ENCODE results near the gene SBDS. TPM values are rescaled to one million over a fixed set of nuclear protein-coding genes. Genes with fewer than 3 reads are reported as not detected.

SBDS gene
- total RNA-seq, 5 donors from 2014 or later (not counting 1 experiment from before 2014, with no cell fraction given), result 59.9 to 297 (median 62.8) TPM

GRCh38 chr7:66952343-66953043, 42.9 kb downstream of the SBDS start:
- Mint-ChIP-seq H3K27ac (no peak overlapping the region), H3K9me3 (no peaks in the 10 kb centered on the region), H3K4me1 (no peaks in the 10 kb centered on the region), H3K36me3 (peaks cover 63% of the 10 kb centered on the region), H3K4me3 (no peak overlapping the region), H3K27me3 (no peaks in the 10 kb centered on the region)
- no peaks in the 10 kb centered on the region for H3K4me1 ChIP-seq (ENCODE audit: control insufficient read depth in 1 of 2, extremely low read depth in 1 of 2, insufficient read depth in 2 of 2, low read length in 2 of 2)
- no peak overlapping the region for H3K27ac ChIP-seq (ENCODE audit: low read length)
- ChIA-PET POLR2A (no interaction called here), CTCF (interaction anchor here in 1 of 2 donors (0.6 kb wide), 1 partner anchor 539 kb away, joined by 4 read pairs; no protein-coding TSS in a partner anchor)
- DNase-seq, result no peak
- ATAC-seq (replicated peaks in 1 of 4), result no peak
- H3K9me3 ChIP-seq, result no peaks in the 10 kb centered on the region
- H3K36me3 ChIP-seq (ENCODE audit: control insufficient read depth in 2 of 2, extremely low read depth in 1 of 2, insufficient read depth in 1 of 2, low read length in 1 of 2), result peaks cover 13 to 91% of the 10 kb centered on the region in 2 donors
- H3K27me3 ChIP-seq (replicated peaks in 1 of 2; ENCODE audit: control insufficient read depth in 2 of 2, extremely low read depth in 1 of 2, insufficient read depth in 2 of 2, low read length in 1 of 2), result no peaks in the 10 kb centered on the region
- H3K4me3 ChIP-seq (ENCODE audit: control insufficient read depth in 1 of 2, extremely low read depth in 1 of 2, low read length in 1 of 2), result no peak overlapping the region
- 96% methylated on average over 8 of the region's 11 CpGs for WGBS (ENCODE audit: insufficient coverage)

GRCh38 chr7:66950763-66951162, 44.6 kb downstream of the SBDS start:
- CTCF ChIA-PET, result interaction anchor here in 1 of 2 donors (0.9 kb wide), 1 partner anchor 19 kb away, joined by 3 read pairs; no protein-coding TSS in a partner anchor
- no peak overlapping the region for H3K27ac Mint-ChIP-seq

GRCh38 chr7:66950311-66950710, 45.1 kb downstream of the SBDS start:
- peaks cover 47% of the 10 kb centered on the region for H3K36me3 Mint-ChIP-seq

More at GRCh38 chr7:66950763-66951162, 44.6 kb downstream of the SBDS start:
- Histone ChIP-seq H3K36me3 (ENCODE audit: control insufficient read depth in 2 of 2, extremely low read depth in 1 of 2, insufficient read depth in 1 of 2, low read length in 1 of 2) (peaks cover 14 to 86% of the 10 kb centered on the region in 2 donors), H3K27me3 (replicated peaks in 1 of 2; ENCODE audit: control insufficient read depth in 2 of 2, extremely low read depth in 1 of 2, insufficient read depth in 2 of 2, low read length in 1 of 2) (no peaks in the 10 kb centered on the region), H3K27ac (ENCODE audit: low read length) (no peak overlapping the region), H3K4me1 (ENCODE audit: control insufficient read depth in 1 of 2, extremely low read depth in 1 of 2, insufficient read depth in 2 of 2, low read length in 2 of 2) (no peaks in the 10 kb centered on the region), H3K9me3 (no peaks in the 10 kb centered on the region), H3K4me3 (ENCODE audit: control insufficient read depth in 1 of 2, extremely low read depth in 1 of 2, low read length in 1 of 2) (no peak overlapping the region)
- Mint-ChIP-seq H3K36me3 (peaks cover 49% of the 10 kb centered on the region), H3K4me1 (no peaks in the 10 kb centered on the region), H3K9me3 (no peaks in the 10 kb centered on the region), H3K4me3 (no peak overlapping the region), H3K27me3 (no peaks in the 10 kb centered on the region)
- POLR2A ChIA-PET, result interaction anchor here (0.6 to 0.7 kb wide), 2 partner anchors 8 to 18 kb away, joined by 3 read pairs; no protein-coding TSS in a partner anchor
- DNase-seq (no peak), ATAC-seq (replicated peaks in 1 of 4) (no peak)
- 96% methylated on average over 3 of the region's 8 CpGs for WGBS (ENCODE audit: insufficient coverage)

GRCh38 chr7:66948480-66949109, 46.8 kb downstream of the SBDS start:
- 96% methylated on average over 9 of the region's 19 CpGs for WGBS (ENCODE audit: insufficient coverage)
- H3K36me3 ChIP-seq (ENCODE audit: control insufficient read depth in 2 of 2, extremely low read depth in 1 of 2, insufficient read depth in 1 of 2, low read length in 1 of 2), result peaks cover 21 to 84% of the 10 kb centered on the region in 2 donors
- no peak overlapping the region for H3K27ac Mint-ChIP-seq
- ChIA-PET CTCF (no interaction called here), POLR2A (interaction anchor here in 1 of 2 donors (0.6 kb wide), 1 partner anchor 1209 kb away, joined by 4 read pairs; no protein-coding TSS in a partner anchor)
- H3K4me1 Mint-ChIP-seq, result no peaks in the 10 kb centered on the region
- H3K27ac ChIP-seq (ENCODE audit: low read length), result no peak overlapping the region
- no peak for ATAC-seq (replicated peaks in 1 of 4)
- DNase-seq, result no peak
- no peaks in the 10 kb centered on the region for H3K27me3 Mint-ChIP-seq
- H3K9me3 ChIP-seq, result no peaks in the 10 kb centered on the region
- no peaks in the 10 kb centered on the region for H3K27me3 ChIP-seq (replicated peaks in 1 of 2; ENCODE audit: control insufficient read depth in 2 of 2, extremely low read depth in 1 of 2, insufficient read depth in 2 of 2, low read length in 1 of 2)
- H3K9me3 Mint-ChIP-seq, result no peaks in the 10 kb centered on the region
- no peak overlapping the region for H3K4me3 ChIP-seq (ENCODE audit: control insufficient read depth in 1 of 2, extremely low read depth in 1 of 2, low read length in 1 of 2)
- H3K4me1 ChIP-seq (ENCODE audit: control insufficient read depth in 1 of 2, extremely low read depth in 1 of 2, insufficient read depth in 2 of 2, low read length in 2 of 2), result no peaks in the 10 kb centered on the region
- H3K4me3 Mint-ChIP-seq, result no peak overlapping the region
- H3K36me3 Mint-ChIP-seq, result peaks cover 51% of the 10 kb centered on the region

More at GRCh38 chr7:66950311-66950710, 45.1 kb downstream of the SBDS start:
- Histone ChIP-seq H3K27me3 (replicated peaks in 1 of 2; ENCODE audit: control insufficient read depth in 2 of 2, extremely low read depth in 1 of 2, insufficient read depth in 2 of 2, low read length in 1 of 2) (no peaks in the 10 kb centered on the region), H3K27ac (ENCODE audit: low read length) (no peak overlapping the region), H3K4me1 (ENCODE audit: control insufficient read depth in 1 of 2, extremely low read depth in 1 of 2, insufficient read depth in 2 of 2, low read length in 2 of 2) (no peaks in the 10 kb centered on the region), H3K4me3 (ENCODE audit: control insufficient read depth in 1 of 2, extremely low read depth in 1 of 2, low read length in 1 of 2) (no peak overlapping the region), H3K36me3 (ENCODE audit: control insufficient read depth in 2 of 2, extremely low read depth in 1 of 2, insufficient read depth in 1 of 2, low read length in 1 of 2) (peaks cover 17 to 84% of the 10 kb centered on the region in 2 donors), H3K9me3 (no peaks in the 10 kb centered on the region)
- no peaks in the 10 kb centered on the region for H3K27me3 Mint-ChIP-seq
- no CpG with 5 or more reads among the region's 3 CpGs for WGBS (ENCODE audit: insufficient coverage)
- ATAC-seq (replicated peaks in 1 of 4) (no peak), DNase-seq (no peak)
- CTCF ChIA-PET, result interaction anchor here in 1 of 2 donors (0.9 kb wide), 1 partner anchor 19 kb away, joined by 3 read pairs; no protein-coding TSS in a partner anchor
- POLR2A ChIA-PET, result interaction anchor here in 1 of 2 donors (0.7 kb wide), 1 partner anchor 8 kb away, joined by 3 read pairs; no protein-coding TSS in a partner anchor
- H3K4me1 Mint-ChIP-seq, result no peaks in the 10 kb centered on the region
- H3K27ac Mint-ChIP-seq, result no peak overlapping the region
- H3K9me3 Mint-ChIP-seq, result no peaks in the 10 kb centered on the region
- no peak overlapping the region for H3K4me3 Mint-ChIP-seq

- no peak overlapping the region for H3K4me3 ChIP-seq (ENCODE audit: control insufficient read depth in 1 of 2, extremely low read depth in 1 of 2, low read length in 1 of 2)
- H3K36me3 ChIP-seq (ENCODE audit: control insufficient read depth in 2 of 2, extremely low read depth in 1 of 2, insufficient read depth in 1 of 2, low read length in 1 of 2), result peaks cover 16 to 81% of the 10 kb centered on the region in 2 donors
- no CpG with 5 or more reads among the region's 2 CpGs for WGBS (ENCODE audit: insufficient coverage)
- ATAC-seq (replicated peaks in 1 of 4), result no peak
- Mint-ChIP-seq H3K4me3 (no peak overlapping the region), H3K27ac (no peak overlapping the region), H3K9me3 (no peaks in the 10 kb centered on the region), H3K27me3 (no peaks in the 10 kb centered on the region), H3K4me1 (peaks cover 0 to under 1% (median 0%) of the 10 kb centered on the region in 3 donors), H3K36me3 (peaks cover 48% of the 10 kb centered on the region)
- POLR2A ChIA-PET, result interaction anchor here in 1 of 2 donors (0.6 to 0.7 kb wide), 2 partner anchors 265 to 308 kb away, joined by 3 to 5 read pairs; no protein-coding TSS in a partner anchor
- H3K27ac ChIP-seq (ENCODE audit: low read length), result no peak overlapping the region
- no peaks in the 10 kb centered on the region for H3K9me3 ChIP-seq
- CTCF ChIA-PET, result interaction anchor here in 1 of 2 donors (0.7 kb wide), 1 partner anchor 145 kb away, joined by 3 read pairs; no protein-coding TSS in a partner anchor
- H3K4me1 ChIP-seq (ENCODE audit: control insufficient read depth in 1 of 2, extremely low read depth in 1 of 2, insufficient read depth in 2 of 2, low read length in 2 of 2), result no peaks in the 10 kb centered on the region
- no peak for DNase-seq
- H3K27me3 ChIP-seq (replicated peaks in 1 of 2; ENCODE audit: control insufficient read depth in 2 of 2, extremely low read depth in 1 of 2, insufficient read depth in 2 of 2, low read length in 1 of 2), result no peaks in the 10 kb centered on the region
Measured at GRCh38 chr7:66946545-66946944, 48.8 kb downstream of the SBDS start.

GRCh38 chr7:66939325-66939724, 56.1 kb downstream of the SBDS start:
- H3K4me1 ChIP-seq (ENCODE audit: control insufficient read depth in 1 of 2, extremely low read depth in 1 of 2, insufficient read depth in 2 of 2, low read length in 2 of 2), result peaks cover 0 to 5% of the 10 kb centered on the region in 2 experiments
- H3K36me3 Mint-ChIP-seq, result peaks cover 35% of the 10 kb centered on the region
- ATAC-seq (replicated peaks in 1 of 4) (no peak), DNase-seq (no peak)
- H3K27ac Mint-ChIP-seq, result peak overlapping the region in 1 of 2 donors; percentile 35
- H3K27me3 Mint-ChIP-seq, result no peaks in the 10 kb centered on the region
- peaks cover 48 to 57% (median 51%) of the 10 kb centered on the region in 3 donors for H3K4me1 Mint-ChIP-seq
- no peak overlapping the region for H3K27ac ChIP-seq (ENCODE audit: low read length)
- no peak overlapping the region for H3K4me3 ChIP-seq (ENCODE audit: control insufficient read depth in 1 of 2, extremely low read depth in 1 of 2, low read length in 1 of 2)
- ChIA-PET POLR2A (no interaction called here), CTCF (no interaction called here)
- H3K4me3 Mint-ChIP-seq, result no peak overlapping the region
- no peaks in the 10 kb centered on the region for H3K27me3 ChIP-seq (replicated peaks in 1 of 2; ENCODE audit: control insufficient read depth in 2 of 2, extremely low read depth in 1 of 2, insufficient read depth in 2 of 2, low read length in 1 of 2)
- 100% methylated on average over 3 of the region's 4 CpGs for whole genome bisulfite sequencing (ENCODE audit: insufficient coverage)
- H3K9me3 ChIP-seq, result no peaks in the 10 kb centered on the region
- peaks cover 2 to 37% of the 10 kb centered on the region in 2 donors for H3K36me3 ChIP-seq (ENCODE audit: control insufficient read depth in 2 of 2, extremely low read depth in 1 of 2, insufficient read depth in 1 of 2, low read length in 1 of 2)
- no peaks in the 10 kb centered on the region for H3K9me3 Mint-ChIP-seq

Measured in T-cell (primary cell).